ENCODE measurements around the gene RHOH. TPM values are rescaled to one million over a fixed set of nuclear protein-coding genes. Genes with fewer than 3 reads are reported as not detected.

RHOH gene
- total RNA-seq, 4 donors from 2014 or later: 0.26 TPM; not detected in 3

DNA sequence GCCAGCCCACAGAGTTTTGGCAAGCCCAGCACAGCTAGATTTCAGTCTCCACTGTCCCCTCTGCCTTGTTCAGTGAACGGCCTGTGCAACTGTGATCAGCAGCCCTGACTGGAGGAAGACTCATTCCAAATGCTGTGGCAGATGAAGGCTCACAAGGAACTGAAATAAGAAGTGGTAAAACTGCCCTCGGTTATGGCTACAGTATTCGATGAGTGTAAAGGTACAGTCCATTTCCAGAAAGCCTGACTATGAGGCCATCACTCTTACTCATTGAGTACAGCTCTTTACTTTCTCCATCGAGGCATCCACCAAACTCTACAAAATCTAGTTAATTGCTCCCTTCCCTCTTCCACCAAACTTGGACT is 69.1 kb downstream of the RHOH start:
- ATAC-seq: no peak
- no peak for TF ChIP-seq POLR2A (IDR thresholded peaks at IDR 0.05)
- TF ChIP-seq, protein P1, sequence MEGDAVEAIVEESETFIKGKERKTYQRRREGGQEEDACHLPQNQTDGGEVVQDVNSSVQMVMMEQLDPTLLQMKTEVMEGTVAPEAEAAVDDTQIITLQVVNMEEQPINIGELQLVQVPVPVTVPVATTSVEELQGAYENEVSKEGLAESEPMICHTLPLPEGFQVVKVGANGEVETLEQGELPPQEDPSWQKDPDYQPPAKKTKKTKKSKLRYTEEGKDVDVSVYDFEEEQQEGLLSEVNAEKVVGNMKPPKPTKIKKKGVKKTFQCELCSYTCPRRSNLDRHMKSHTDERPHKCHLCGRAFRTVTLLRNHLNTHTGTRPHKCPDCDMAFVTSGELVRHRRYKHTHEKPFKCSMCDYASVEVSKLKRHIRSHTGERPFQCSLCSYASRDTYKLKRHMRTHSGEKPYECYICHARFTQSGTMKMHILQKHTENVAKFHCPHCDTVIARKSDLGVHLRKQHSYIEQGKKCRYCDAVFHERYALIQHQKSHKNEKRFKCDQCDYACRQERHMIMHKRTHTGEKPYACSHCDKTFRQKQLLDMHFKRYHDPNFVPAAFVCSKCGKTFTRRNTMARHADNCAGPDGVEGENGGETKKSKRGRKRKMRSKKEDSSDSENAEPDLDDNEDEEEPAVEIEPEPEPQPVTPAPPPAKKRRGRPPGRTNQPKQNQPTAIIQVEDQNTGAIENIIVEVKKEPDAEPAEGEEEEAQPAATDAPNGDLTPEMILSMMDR (IDR thresholded peaks at IDR 0.05 in 4 of 5, conservative IDR thresholded peaks at IDR 0.05 in 1 of 5): no peak
- in situ Hi-C loops (cut with MboI; ENCODE audit: low sequenced_read_pairs in 4 of 4): no loop called here
- intact Hi-C loops (cut with DNase I; ENCODE audit: low total_unique reads): no loop called here
- no peaks in the 10 kb centered on the region for H3K4me1 ChIP-seq
- H3K36me3 ChIP-seq: no peaks in the 10 kb centered on the region
- no peaks in the 10 kb centered on the region for H3K9me3 ChIP-seq
- DNase-seq: no peak
- H3K27me3 ChIP-seq: no peaks in the 10 kb centered on the region
- H3K27ac ChIP-seq: no peak overlapping the region
- no peak overlapping the region for H3K4me3 ChIP-seq

DNA sequence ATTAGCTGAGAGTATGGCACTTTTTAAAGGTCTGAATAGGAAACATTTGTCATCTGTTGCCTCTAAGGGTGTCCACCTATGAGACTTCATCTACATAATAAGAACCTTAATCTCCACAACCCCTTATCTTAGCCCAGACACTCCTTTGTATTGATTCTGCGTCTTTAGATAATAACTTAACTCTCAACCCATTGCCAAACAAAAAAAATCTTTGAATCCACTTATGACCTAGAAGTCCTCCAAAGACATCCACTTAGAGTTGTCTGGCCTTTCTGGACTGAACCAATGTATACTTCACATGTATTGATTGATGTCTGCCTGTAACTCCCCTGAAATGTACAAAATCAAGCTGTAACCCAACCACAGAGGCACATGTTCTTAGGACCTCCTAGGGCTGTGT is 72.3 kb downstream of the RHOH start:
- intact Hi-C loops (cut with DNase I; ENCODE audit: low total_unique reads): no loop called here
- DNase-seq: no peak
- Histone ChIP-seq H3K36me3 (no peaks in the 10 kb centered on the region), H3K4me1 (no peaks in the 10 kb centered on the region), H3K27ac (no peak overlapping the region), H3K9me3 (no peaks in the 10 kb centered on the region), H3K4me3 (no peak overlapping the region), H3K27me3 (no peaks in the 10 kb centered on the region)
- TF ChIP-seq, protein P1 (IDR thresholded peaks at IDR 0.05 in 4 of 5, conservative IDR thresholded peaks at IDR 0.05 in 1 of 5): no peak
- no peak for TF ChIP-seq POLR2A (IDR thresholded peaks at IDR 0.05)
- no peak for ATAC-seq
- in situ Hi-C loops (cut with MboI; ENCODE audit: low sequenced_read_pairs in 4 of 4): no loop called here

DNA sequence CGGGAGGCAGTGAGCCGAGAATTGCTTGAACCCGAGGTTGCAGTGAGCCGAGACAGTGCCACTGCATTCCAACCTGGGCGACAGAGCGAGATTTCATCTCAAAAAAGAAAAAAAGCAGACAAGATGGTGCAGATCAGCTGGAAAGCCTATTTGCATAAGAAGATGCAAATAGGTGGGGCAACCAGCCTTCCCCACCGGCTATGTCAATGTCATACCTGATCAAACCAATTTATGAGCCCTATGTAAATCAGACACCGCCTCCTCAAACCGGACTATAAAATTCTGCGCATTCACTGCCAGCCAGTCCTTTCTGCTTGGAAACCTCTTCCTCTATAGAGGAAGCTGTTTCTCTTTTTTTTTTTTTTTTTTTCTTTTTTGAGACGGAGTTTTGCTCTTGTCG is 73.8 kb downstream of the RHOH start:
- H3K4me3 ChIP-seq: no peak overlapping the region
- no peaks in the 10 kb centered on the region for H3K4me1 ChIP-seq
- no peak overlapping the region for H3K27ac ChIP-seq
- ATAC-seq (no peak), DNase-seq (no peak)
- in situ Hi-C loops (cut with MboI; ENCODE audit: low sequenced_read_pairs in 4 of 4) (no loop called here), intact Hi-C loops (cut with DNase I; ENCODE audit: low total_unique reads) (no loop called here)
- TF ChIP-seq, protein P1 (IDR thresholded peaks at IDR 0.05 in 4 of 5, conservative IDR thresholded peaks at IDR 0.05 in 1 of 5): no peak
- TF ChIP-seq POLR2A (IDR thresholded peaks at IDR 0.05): no peak
- no peaks in the 10 kb centered on the region for H3K27me3 ChIP-seq
- no peaks in the 10 kb centered on the region for H3K36me3 ChIP-seq
- no peaks in the 10 kb centered on the region for H3K9me3 ChIP-seq

DNA sequence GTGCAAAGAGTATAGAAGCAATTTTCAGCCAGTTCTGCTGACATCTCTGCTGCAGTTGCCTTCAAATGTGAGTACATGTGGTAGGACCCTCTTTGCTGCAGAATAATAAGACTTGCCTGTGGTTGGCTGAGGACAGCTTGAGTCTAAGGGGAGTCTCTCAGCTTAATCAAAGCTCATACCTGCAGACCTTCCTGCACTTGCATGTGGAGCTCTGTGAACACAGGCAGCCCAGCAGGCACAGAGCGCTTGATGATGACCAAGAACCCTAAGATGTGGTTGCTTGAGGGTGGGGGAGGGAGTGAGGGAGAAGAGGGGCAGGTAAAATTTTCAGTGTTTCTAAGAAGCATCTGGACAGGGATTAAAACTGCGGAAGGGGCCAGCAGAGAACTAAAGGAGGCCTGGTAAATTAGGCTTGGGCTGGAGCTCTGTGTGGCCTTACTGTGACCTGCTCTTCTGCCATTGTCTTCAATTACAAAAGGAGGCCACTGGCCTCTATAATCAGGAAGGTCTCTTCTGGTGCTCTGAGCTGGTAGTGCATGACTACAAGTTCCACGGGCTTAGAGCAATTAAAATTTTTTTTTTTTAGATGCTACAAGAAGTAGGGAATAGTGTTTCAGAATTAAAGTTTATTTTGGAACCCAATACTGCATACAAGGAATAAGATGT is 78.4 kb downstream of the RHOH start:
- Histone ChIP-seq H3K36me3 (no peaks in the 10 kb centered on the region), H3K9me3 (no peaks in the 10 kb centered on the region), H3K4me3 (no peak overlapping the region), H3K27me3 (no peaks in the 10 kb centered on the region), H3K4me1 (no peaks in the 10 kb centered on the region), H3K27ac (no peak overlapping the region)
- in situ Hi-C loops (cut with MboI; ENCODE audit: low sequenced_read_pairs in 4 of 4): no loop called here
- intact Hi-C loops (cut with DNase I; ENCODE audit: low total_unique reads): no loop called here
- TF ChIP-seq, protein P1 (IDR thresholded peaks at IDR 0.05 in 4 of 5, conservative IDR thresholded peaks at IDR 0.05 in 1 of 5): no peak
- TF ChIP-seq POLR2A (IDR thresholded peaks at IDR 0.05): no peak
- no peak for DNase-seq
- no peak for ATAC-seq

DNA sequence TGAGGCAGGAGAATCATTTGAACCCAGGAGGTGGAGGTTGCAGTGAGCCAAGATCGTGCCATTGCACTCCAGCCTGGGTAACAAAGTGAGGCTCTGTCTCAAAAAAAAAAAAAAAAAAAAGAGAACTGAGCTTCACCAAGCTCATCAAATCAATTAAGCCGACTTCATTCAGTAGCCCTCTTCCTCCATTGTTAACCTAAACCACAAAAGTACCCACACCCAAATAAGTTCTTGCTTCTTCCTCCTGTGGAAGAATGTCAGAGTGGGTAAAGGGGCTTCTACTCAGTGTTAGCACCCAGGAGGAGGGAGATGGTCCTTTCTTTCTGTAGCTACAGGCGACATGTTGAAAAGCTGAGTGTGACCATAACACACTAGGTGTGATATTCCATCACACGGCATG is 79.7 kb downstream of the RHOH start:
- DNase-seq: no peak
- intact Hi-C loops (cut with DNase I; ENCODE audit: low total_unique reads): no loop called here
- Histone ChIP-seq H3K27ac (no peak overlapping the region), H3K27me3 (no peaks in the 10 kb centered on the region), H3K4me3 (no peak overlapping the region), H3K36me3 (no peaks in the 10 kb centered on the region), H3K4me1 (no peaks in the 10 kb centered on the region), H3K9me3 (no peaks in the 10 kb centered on the region)
- TF ChIP-seq, protein P1 (IDR thresholded peaks at IDR 0.05 in 4 of 5, conservative IDR thresholded peaks at IDR 0.05 in 1 of 5): no peak
- no peak for TF ChIP-seq POLR2A (IDR thresholded peaks at IDR 0.05)
- in situ Hi-C loops (cut with MboI; ENCODE audit: low sequenced_read_pairs in 4 of 4): no loop called here
- no peak for ATAC-seq
